GM19238 (cell line): ENCODE data around the gene WWOX.
"Not testable (repeated sequence)": the region's sequence is repeated elsewhere in the genome, so short reads cannot be mapped to it uniquely, and the experiment has no call there.

Source experiments
- DNase-seq: peaks from one replicate; pipeline ENCODE4 v3.0.0; 2011; ENCODE audit warnings: low spot score; ENCODE audit not compliant: insufficient read length

The WWOX gene

GRCh38 chr16:78675312-78675711 lies 575.9 kb downstream of the WWOX start:
- no peak for DNase-seq

GRCh38 chr16:78675951-78676792 lies 576.7 kb downstream of the WWOX start:
- DNase-seq = no peak

GRCh38 chr16:78677181-78677731 lies 577.8 kb downstream of the WWOX start:
- DNase-seq = no peak

DNA sequence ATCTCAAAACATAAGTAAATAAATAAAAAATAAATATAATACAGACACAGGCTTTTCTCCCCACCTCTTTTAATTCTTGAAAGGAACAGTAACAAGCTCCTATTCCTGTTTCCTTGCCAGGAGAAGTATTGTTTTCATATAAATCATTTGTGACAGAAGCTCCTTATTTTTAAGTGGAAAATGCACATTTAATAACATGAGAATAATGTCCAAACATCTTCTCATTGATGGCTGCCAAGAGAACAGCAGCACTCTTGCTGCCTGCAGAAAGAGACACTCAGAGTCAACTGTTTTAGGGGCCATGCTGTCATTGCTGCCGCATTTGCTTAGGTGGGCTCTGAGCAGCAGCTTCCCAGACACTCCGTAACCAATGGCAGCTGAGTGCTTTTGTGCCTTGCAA lies 580.1 kb downstream of the WWOX start:
- no peak for DNase-seq

DNA sequence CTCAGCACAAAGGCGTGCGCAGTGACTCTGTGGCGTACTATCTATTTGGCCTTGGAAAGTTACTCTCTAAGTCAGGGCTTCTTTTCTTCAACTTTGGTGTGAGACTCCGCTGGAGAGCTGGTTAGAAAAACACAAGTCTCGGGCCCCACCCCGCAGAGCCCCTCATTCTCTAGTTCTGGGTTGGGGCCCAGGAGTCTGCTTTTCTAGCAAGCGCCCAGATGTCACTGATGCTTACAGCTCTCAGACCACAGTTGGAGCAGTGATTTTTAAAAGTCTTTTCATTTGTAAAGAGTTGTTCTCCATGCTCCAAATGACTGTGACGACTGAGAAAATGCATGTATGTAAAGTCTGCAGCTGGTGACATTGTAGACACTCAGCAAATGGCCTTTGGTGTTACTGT lies 582.3 kb downstream of the WWOX start:
- DNase-seq = no peak

- no peak for DNase-seq
Measured at GRCh38 chr16:78684030-78684611, 584.7 kb downstream of the WWOX start.

- DNase-seq = no peak
Measured at GRCh38 chr16:78684655-78685375, 585.4 kb downstream of the WWOX start.

DNA sequence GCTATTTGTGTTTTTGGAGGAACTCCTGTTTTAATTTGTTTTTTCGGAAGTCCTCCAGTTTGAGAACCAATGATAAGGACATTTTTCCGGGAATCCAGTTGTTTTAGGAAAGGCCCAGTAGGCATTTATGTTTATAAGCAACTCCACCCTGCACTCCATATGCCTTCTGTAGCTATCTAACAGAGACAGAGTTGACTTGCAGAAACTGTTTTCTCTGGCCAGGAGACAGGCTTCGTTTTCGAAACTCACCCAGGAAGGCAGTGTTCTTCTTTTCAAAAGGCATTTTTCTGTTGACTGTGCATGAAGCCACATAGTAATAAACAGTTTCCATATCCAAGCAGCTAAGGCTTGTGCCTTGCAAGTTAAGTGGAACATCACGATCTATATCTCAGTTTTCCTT lies 587.1 kb downstream of the WWOX start:
- no peak for DNase-seq

- DNase-seq = no peak
Measured at GRCh38 chr16:78689028-78689427, 589.6 kb downstream of the WWOX start.

GRCh38 chr16:78689536-78689935 lies 590.1 kb downstream of the WWOX start:
- DNase-seq = no peak

DNA sequence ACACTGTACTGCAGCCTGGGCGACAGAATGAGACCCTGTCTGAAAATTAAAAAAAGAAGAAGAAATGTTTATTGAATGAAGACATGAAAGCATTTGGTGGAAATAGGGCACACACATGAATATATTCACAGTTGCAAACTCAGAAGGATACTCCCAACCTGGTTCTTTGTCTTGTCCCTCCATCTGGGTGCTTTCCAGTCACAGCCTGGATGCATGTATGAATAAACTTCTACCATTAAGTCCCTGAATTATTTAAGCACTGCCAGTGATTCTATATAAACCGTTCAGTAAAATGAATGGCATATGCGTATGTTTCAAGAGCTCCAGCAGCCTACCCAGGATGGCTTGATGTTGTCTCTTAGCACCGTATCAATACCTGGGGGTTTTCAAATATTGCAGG lies 591.1 kb downstream of the WWOX start:
- no peak for DNase-seq

DNA sequence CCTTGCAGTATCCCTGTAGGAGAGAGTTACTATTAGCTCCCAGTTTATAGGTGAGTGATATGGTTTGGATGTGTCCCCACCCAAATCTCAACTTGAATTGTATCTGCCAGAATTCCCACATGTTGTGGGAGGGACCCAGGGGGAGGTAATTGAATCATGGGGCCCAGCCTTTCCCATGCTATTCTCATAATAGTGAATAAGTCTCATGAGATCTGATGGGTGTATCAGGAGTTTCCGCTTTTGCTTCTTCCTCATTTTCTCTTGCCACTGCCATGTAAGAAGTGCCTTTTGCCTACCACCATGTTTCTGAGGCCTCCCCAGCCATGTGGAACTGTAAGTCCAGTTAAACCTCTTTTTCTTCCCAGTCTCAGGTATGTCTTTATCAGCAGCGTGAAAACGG lies 592.3 kb downstream of the WWOX start:
- DNase-seq = not testable (repeated sequence)

DNA sequence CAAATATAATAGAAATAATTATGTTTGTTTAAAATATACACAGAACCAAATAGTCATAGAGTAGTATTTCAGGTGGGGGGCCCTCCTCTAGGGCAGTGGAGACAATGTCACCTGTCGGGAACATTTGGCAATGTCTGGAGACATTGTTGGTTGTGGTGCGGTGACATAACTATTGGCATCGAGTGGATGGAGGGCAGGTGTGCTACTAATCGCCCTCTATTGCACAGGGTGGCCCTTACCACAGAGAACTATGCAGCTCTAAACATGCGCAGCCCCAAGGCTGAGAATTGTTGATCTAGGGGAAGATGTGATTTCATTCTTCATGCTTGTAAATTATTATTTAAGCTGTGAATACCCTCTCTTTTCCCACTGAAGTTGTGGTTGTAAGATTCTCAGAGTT lies 594.0 kb downstream of the WWOX start:
- DNase-seq = no peak

- no peak for DNase-seq
Measured at GRCh38 chr16:78694414-78694813, 595.0 kb downstream of the WWOX start.

- DNase-seq = no peak
Measured at GRCh38 chr16:78695391-78695790, 595.9 kb downstream of the WWOX start.

GRCh38 chr16:78696797-78697196 lies 597.3 kb downstream of the WWOX start:
- DNase-seq = no peak

DNA sequence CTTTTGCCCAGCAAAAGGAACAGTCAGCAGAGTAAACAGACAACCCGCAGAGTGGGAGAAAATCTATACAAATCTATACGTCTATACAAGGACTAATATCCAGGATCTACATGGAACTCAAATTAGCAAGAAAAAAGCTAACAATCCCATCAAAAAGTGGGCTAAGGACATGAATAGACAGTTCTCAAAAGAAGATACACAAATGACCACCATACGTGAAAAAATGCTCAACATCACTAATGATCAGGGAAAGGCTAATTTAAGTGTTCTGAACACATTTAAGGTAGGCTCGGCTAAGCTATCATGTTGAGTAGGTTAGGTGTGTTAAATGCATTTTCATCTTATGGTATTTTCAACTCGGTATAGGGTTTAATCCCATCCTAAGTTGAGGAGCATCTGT lies 598.0 kb downstream of the WWOX start:
- DNase-seq = no peak

DNA sequence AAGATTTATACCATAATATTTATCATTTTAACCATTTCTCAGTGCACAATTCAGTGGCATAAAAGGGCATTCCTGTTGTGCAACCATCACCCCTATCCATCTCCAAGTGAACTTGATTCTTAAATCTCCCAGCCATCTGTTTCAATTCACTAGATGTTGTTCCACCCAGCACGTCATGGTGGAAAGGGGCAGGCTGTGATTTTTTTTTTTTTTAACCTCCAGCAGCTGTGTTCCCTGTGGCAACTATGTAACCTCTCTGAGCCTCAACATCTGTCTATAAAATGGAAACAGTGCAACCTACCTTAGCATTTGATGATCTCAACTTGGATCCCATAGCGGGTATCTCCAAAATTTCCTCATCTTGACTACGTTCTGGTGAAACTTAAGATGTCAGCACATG lies 604.5 kb downstream of the WWOX start:
- DNase-seq = no peak

- DNase-seq = no peak
Measured at GRCh38 chr16:78704416-78704815, 605.0 kb downstream of the WWOX start.

DNA sequence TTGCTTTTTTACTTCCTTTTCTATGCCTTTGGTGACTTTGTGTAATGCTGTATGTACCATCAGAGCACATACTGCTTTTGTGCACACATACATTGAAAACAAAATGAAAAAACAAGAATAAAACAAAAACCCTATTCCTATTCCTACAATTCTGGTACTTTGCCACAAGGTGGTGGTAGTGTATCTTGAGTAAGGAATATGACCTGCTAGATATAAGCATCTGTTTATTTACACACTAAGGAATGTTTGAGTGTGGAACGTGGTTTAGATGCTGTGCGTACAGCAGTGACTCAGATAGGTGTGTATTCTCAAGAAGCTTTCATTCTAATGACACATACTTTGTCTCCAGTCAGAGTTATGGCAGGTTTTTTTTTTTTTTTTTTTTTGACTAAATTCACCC lies 606.2 kb downstream of the WWOX start:
- DNase-seq = peak; percentile 4

DNA sequence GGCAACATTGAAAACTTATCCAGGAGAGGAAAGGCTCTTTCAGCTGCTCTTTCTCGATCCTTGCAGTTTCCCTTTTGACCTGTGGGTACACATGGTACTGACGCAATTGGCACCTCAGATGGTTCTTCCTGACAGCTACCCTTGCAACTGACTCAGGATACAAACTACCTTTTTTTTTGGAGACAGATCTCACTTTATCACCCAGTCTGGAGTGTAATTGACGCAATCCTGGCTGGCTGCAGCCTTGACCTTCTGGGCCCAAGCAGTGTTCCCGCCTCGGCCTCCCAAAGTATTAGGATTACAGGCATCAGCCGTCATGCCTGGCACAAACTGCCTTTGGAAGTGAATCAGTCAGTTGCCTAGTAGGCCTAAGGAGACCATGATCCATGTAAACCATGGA lies 607.2 kb downstream of the WWOX start:
- no peak for DNase-seq
